ENCODE data around the gene SWT1.
"Not testable (repeated sequence)": the region's sequence is repeated elsewhere in the genome, so short reads cannot be mapped to it uniquely, and the experiment has no call there.

The SWT1 gene

DNA sequence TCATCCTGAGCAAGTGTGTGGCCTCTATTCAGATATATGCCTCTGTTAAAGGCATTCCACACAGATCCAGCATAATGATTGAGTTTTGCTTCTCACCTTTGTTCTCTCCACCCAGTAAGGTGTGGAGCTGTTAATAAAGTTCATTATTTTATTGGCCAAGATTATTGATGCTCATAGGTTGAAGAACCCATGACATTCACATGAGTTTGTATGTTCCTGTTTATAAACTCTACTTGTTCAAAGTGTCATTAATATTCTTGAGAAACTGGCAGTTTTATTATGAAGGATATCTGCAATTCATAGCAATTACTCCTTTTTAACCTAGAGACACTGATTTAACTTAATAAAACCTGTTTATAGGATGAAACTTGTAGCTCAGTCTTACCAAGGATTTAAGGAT lies 138.1 kb downstream of the SWT1 start:
- no peak for DNase-seq

DNA sequence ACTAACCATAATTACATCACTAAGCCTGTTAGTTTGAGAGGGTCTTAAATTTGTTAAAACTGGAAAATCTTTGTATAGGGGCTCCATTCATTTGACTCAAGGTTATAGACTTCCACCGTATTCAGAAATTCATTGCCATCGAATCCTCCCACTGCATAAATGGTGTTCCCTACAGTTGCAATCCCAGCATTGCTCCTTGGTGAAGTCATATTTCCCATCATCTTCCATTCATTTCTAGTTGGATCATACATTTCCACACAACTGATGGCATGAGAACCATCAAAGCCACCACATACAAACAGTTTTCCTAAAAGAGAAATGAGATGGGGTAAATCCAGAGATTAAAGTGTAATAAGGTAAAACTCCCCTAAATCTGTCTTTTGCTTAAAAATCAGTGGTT lies 141.0 kb downstream of the SWT1 start:
- DNase-seq, result no peak

DNA sequence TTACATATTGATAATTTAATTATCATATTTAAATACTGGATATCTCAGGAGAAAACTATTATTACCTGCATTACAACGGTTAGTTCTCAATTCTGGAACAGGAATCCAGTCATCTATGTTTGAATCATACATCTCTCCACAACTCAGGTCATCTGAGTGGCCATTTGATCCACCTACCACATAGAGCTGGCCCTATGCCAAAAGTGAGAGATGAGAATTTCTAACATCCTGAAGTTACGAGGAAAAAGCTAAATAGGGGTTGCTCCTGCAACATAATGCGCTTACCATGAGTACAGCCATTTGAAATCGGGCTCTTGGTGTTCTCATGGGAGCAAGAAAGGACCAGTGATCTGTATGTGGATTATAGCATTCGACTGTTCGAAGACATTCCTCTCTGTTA lies 143.2 kb downstream of the SWT1 start:
- DNase-seq, result no peak

DNA sequence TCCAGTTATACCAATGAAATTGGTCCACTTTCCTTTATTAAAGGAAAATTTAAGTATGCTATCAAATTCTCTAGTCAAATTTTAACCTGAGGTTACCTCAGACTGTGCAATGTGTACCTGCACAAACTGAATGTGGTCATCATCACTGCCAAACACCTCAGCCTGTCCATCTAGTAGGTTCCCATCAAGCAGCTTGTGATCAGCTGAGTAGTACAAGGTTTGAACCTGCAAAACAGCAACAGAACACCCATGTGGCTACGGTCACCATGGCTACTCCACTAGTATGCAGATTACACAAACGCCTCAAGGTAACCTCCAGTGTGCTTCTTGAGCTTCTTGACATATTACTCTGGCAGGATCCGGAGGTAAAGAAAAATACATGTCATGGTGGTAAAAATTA lies 148.5 kb downstream of the SWT1 start:
- no peak for DNase-seq

DNA sequence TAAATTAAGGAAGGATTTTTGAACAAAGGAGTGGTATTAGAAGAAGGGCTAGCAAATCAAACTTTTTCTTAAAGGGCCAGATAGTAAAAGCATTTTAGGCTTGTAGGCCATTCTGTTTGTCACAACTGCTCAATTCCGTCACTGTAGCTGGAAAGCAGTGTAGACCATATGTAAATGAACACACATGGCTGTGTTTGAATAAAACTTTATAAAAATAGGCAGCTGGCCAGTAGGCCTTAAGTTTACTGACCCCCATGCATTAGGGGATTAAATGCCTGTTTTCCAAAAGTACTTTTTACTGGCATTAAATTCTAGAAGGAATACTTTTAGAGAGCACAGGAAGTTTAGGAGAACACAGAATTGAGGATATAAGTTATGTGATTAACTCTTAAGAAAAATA lies 151.2 kb downstream of the SWT1 start:
- DNase-seq, result no peak

DNA sequence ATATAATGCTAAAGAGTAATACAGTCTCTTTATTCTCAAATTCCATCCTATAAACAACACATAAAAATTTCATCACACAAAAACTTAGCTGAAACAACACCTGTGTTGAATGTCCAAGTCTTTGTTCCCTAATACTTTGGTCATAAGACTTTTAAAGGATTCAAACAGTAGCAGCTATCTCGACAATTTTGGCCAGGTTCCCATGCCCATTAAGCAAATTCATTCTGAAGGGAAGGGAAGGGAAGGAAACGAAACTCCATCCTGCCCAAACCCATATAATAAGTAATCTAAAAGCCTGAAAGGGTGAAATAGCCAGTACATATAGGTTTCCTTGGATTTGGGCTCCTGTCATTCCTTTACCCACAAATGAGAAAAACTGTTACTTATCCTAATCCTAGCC lies 152.6 kb downstream of the SWT1 start:
- no peak for DNase-seq

DNA sequence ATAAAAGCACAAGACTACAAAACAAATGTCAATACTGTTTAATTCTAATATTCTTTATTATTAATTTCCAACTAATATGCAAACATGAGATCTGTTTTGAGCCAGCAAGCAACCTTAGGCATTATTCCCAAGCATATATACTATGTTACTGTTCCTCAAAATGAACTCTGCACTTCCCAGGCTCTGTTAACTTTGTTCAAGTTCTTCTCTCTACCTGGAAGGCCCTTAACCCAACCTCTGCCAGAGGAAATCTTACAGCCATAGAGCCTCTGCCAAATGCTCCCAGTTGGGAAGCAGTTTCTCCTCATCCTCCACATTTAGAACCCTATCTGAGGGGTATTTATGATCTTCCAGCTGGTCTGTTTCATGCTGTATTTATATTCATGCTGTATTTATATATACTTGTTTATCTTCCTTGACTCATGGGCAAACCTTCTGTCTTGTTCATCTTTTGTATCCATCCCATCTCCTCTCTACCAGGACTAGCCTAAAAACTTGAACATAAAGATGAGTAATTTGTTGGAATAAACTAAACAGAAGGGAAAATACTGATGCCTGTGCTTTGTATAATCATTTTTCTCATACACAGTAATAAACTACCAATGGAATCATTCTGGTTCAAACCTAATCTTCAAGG lies 154.7 kb downstream of the SWT1 start:
- no peak for DNase-seq

DNA sequence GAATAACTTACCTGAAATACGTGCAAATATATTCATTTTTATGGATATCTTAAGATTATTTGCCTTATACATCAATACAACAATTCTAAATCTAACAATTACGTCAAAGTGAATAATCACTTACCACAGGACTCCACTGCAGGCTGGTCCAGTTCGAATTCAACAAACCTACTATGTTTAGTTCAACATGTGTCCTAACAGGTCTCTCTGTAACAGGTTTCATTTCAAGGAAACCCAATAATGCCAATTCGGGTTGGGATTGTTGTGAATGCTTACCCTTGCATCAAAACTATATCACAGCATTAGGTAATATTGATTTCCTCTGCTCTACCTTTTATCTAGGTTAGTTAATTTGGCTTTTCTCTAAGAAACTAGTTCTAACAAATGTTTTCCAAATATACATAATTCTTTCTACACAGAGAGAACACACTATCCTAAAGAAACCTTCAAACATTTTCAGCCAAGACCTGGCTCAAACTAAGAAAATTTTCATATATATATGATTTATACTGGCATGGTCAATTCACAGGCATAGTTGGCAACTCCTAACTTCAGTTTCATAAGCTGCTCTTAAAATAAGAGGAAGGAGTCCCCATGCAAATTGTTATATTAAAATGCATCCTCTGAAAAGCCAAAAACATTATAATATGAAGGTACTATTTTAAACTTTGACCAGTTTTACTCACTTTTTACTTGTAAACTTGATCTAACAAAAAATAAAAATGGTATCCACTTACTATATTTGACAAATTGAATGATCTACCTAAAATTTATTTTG lies 155.6 kb downstream of the SWT1 start:
- DNase-seq, result no peak

DNA sequence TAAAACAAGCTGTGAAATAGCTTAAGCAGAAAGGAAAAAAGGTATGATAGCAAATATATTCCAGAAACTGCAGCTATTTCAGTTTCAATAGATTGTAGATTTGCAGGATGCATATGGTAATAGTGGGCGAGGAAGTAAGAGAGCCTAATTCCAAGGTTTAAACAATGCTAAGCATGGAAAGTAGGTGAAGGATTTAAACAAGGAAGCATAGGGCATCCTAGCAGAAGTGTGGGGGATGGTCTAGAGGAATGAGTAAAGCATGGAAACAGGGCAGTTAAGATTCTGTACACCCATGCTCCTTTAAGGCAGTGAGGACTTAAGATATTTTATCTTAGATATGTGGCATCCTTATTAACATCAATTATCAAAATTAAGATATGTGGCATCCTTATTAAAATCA lies 157.4 kb downstream of the SWT1 start:
- DNase-seq, result no peak

DNA sequence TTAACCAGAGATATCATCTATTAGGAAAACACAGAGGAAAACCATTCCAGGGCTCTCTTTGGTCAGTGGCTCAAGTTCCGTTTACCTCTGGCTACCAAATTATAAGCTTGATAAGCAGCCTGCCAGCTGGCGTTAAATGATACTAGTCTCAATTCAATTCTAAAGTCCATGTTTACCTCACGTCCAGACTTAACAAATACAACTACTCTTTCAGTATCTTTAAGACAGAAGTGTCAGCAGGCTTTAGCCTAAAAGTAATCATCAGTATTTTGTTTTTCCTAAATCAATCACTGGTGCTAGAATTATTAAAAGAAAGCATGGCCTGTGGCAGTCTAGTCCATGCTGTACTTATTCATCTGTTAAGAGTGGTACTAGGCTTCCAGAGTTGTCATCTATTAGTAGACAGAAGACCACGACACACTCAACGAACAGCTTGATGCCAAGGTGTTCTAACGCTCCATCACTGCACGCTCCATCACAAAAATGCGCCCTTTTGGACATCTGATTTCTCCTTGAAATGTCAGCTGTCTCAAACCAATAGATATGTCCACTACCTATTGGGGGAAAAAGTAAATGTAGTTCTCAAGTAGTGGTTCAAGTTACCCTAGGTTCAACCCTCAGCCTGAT lies 158.6 kb downstream of the SWT1 start:
- no peak for DNase-seq

DNA sequence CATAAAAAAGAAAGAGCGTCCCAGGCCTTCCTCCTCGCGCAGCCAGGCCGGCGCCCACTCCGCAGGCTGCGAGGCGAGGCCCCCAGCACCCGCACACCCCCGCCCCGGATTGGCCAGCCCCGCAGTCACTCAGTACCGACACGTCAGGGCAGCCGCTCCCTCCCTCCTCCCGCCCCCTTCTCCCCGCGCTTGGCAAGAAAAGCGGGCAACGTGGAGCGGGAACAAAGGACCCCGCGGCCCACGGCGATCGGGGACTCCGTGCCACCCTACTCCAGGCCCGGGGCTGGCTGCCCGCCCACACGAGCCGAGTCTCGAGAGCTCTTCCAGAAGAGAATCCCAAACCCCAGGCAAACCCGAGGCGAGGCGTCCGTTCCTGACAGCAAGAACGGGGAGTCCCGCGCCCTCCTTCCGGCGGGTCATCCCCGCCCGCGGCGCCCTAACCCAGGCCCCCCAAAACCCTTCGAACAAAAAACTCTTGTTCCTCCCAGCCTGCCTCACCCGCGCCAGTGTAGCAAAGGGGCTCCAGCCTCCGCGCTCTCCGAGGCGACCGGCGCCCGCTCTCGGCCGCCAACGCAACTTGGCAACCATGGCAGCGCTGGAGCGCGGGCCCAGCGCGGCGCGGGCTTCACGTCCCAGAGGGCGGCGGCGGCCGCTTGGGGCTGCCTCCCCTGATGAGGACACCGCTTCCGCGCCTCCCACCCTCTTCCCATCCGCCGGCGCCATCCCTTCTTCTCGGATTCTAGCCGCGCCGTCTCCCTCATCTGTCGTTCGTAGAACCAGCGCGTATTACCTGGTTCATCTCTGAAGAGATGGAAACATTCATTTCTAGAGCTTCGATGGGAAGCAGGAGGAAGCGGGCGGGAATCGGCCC lies 159.4 kb downstream of the SWT1 start:
- DNase-seq, result peak; percentile 85

DNA sequence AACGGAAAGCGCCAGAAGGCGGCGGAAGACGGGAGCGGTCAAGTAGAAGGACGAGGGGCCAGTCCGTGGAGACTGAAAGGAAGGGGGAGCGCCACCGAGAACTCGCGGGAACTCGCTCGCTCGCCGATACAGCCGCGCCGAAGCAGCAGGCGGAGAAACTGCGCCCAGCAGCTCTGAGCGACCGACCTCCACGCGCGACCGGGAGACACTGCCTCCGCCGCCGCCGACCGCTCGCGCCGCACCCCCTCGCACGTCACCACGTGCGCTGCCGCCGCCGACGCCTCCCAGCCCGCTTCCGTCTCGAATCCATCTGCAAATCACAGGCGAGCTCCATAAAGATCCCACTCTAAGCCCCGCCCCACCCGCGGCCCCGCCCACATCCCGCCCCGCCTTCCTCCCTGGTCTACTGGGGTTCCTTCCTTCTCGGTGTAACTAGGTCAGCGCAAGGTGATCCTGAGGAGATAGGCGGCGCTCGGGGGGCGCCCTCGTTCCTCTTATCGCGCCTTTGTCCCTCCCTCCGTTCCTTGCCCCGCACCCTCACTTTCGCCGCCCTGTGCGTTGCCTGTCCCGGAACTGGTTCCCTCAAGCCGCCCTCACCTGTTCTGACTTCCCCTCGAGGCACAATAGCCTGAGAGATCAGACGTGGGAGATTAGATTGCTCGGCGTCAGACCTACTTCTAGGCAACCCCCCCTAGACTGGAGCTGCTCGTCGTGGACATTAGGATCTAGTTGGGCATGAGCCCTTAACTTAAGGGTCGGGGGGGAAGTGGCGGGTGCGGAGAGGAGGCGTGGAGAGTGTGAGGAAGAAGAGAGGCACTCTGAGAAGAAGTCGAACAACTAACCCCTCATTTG lies 160.3 kb downstream of the SWT1 start, which contains the start of gene IVNS1ABP:
IVNS1ABP (minus strand) TSS at position 210 of the 852 bp plus-strand sequence. CDS start 7,750 bp downstream, outside the sequence.
- DNase-seq, result peak; percentile 99

DNA sequence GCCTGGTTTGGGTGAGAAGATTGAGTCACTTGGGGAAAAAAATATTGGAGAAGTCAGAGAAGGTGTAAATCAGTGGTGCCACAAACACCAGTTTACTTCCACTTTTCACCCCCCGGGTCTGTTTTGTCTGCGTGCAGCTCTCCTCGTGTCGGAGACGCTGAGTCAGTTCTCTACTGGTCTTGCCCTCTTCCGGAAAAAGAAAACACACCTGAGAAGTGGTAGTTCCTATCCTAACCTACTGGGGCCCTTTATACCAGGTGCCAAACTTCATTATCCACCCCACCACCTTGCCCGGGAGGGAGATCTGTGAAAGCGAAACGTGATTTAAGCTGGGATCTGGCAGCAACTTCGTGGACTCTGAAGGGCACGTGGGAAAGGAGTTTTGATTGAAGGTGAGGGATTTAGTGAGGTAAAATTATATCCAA lies 160.9 kb downstream of the SWT1 start:
- peak; percentile 15 for DNase-seq

DNA sequence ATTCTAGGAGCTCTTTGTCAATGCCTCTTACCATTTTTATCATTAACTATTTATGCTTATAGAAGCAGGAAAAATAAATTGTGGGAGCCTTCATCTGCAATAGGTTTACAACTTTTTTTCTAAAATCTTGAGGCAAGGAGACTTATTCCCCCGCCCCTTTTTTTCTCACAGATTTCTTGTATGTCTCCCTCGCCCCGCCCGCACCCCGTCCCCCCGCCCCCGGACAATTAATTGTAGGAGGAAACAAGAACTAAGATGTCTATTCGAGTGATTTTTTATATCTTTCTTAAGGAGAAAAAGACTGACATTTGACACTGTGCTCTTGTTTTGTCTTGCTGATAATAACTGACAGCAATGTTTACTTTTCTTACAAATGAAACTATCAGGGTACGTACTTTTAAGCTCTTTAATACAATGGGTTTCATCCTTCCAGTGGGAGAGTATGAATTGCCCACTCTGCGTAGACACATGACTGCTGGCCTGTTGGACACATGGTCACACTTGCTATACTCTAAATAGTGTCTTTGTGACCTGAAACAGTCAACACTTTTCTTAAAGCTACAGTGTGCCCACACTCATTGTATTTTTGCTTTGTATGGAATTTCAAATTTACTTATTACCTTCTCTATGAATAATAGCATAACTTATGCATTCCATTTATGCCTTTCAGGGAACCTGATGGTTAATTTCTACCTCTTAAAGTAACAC lies 161.6 kb downstream of the SWT1 start:
- DNase-seq, result no peak

DNA sequence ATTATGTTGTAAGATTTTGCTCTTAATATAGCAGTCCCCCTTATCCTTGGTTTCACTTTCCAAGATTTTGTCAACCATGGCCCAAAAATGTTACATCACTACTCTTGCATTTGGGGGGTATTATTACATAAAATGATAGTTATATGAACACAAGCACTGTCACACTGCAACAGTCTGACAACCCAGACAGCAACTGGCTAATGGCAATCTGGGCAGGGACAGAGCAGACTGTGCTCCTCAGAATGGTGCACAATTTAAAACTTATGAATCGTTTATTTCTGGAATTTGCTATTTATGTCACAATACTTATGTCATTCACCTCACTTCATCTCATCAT lies 162.1 kb downstream of the SWT1 start:
- no peak for DNase-seq

DNA sequence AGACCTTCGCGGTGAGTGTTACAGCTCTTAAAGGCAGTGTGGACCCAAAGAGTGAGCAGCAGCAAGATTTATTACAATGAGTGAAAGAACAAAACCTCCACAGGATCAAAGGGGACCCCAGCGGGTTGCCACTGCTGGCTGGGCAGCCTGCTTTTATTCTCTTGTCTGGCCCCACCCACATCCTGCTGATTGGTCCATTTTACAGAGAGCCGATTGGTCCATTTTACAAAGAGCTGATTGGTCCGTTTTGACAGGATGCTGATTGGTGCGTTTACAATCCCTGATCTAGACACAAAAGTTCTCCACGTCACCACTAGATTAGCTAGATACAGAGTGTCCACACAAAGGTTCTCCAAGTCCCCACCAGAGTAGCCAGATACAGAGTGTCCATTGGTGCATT lies 164.1 kb downstream of the SWT1 start:
- DNase-seq, result not testable (repeated sequence)

DNA sequence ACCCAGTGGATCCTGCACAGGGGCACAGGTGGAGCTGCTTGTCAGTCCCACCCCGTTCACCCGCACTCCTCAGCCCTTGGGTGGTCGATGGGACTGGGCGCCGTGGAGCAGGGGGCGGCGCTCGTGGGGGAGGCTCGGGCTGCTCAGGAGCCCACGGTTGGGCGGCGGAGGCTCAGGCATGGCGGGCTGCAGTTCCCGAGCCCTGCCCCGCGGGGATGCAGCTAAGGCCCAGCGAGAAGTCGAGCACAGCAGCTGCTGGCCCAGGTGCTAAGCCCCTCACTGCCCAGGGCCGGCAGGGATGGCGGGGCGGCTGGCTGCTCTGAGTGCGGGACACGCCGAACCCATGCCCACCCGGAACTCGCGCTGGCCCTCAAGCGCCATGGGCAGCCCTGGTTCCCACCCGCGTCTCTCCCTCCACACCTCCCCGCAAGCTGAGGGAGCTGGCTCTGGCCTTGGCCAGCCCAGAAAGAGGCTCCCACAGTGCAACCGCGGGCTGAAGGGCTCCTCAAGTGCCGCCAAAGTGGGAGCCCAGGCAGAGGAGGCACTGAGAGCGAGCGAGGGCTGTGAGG lies 164.8 kb downstream of the SWT1 start:
- not testable (repeated sequence) for DNase-seq

DNA sequence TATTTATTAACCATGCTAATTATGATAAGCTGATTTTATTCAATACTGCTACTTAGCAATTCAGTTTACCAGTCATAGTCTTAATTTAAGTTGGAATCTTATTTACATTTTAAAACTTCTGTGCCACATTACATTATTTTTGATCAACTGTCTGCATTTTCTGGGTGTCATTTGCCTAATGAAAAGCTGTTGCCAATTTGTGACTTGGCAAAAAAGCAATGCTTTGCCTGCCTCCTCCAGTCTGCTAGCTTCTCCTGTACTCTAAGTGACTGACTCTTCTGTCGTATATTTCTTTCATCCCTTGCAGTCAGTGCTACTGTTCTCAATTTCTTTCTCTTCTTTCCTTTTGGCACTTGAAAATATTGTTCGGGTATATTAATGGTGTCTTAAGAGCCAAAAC lies 165.7 kb downstream of the SWT1 start:
- DNase-seq, result no peak

DNA sequence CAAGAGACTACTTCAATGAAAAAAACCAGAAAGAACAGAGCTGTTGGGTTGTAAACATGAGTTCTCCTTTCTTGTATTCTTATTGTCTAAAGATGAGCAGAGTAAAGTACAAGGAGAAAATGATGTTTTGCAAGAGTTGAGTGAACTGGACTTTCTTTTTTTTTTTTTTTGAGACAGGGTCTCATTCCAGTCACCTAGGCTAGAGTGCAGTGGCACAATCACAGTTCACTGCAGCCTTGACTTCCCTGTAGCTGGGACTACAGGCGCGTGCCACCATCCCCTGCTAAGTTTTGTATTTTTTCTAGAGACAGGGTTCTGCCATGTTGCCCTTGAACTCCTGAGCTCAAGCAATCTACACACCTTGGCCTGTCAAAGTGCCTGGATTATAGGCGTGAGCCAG lies 167.2 kb downstream of the SWT1 start:
- no peak for DNase-seq

DNA sequence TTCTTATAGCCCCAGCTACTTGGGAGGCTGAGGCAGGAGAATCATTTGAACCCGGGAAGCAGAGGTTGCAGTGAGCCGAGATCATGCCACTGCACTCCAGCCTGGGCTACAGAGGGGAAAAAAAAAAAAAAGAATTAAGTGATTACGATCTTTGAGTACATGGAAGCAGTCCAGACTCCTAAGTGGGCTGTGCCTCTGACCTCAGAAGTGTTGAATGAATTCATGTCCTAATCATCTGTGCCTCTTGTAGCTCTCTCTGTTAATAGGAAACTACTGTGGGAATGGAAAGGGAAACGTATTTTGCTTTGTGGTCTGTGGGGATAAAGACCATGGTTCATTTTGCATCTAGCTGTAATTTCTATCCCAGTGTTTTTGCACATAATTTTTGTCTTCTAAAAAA lies 168.4 kb downstream of the SWT1 start:
- no peak for DNase-seq

DNA sequence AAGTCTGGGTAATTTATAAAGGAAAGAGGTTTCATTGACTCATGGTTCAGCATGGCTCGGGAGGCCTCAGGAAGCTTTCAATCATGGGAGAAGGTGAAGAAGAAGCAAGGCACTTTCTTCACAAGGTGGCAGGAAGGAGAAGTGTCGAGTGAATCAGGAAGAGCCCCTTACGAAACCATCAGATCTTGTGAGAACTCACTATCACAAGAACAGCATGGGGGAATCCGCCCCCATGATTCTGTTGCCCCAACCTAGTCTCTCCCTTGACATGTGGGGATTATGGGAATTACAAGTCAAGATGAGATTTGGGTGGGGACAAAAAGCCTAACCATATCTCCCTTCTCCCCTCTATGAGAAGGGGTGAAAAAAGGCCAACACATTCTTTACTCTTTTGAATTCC lies 171.3 kb downstream of the SWT1 start:
- DNase-seq, result no peak
